Stimulated activated CD8-positive, alpha-beta memory T cell treated with anti-CD3 and anti-CD28 coated beads, Interleukin-4, amount 100 ng/mL, for 4 hours (primary cell): ENCODE results near the gene VARS2.
"Not testable (repeated sequence)": the region's sequence is repeated elsewhere in the genome, so short reads cannot be mapped to it uniquely, and the experiment has no call there.

ENCODE experiments used
- DNase-seq, 2 donors: peaks; one replicate each; pipeline ENCODE4 v3.0.0-alpha.2; 2020; ENCODE audit warnings: low read depth in 2 of 2, low spot score in 1 of 2

Gene VARS2

GRCh38 chr6:30960907-30961673, 47.1 kb downstream of the VARS2 start:
- DNase-seq, result no peak

DNA sequence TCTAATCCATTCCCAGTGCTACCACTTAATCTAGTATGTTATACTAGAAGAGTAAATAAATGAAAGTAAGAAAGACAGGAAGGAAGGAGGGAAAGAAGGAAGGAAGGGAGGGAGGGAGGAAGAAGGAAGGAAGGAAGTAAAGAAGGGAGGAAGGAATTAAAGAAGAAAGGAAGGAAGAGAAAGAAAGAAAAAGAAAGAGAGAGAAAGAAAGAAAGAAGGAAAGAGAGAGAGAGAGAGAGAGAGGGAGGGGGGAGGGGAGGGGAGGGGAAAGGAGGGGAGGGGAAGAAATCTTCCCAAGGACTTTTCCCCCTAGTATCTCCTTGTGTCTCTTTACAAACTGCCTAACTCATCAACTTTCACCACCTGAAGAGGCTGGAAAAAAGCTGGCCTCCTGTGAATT, 48.7 kb downstream of the VARS2 start:
- no peak for DNase-seq

DNA sequence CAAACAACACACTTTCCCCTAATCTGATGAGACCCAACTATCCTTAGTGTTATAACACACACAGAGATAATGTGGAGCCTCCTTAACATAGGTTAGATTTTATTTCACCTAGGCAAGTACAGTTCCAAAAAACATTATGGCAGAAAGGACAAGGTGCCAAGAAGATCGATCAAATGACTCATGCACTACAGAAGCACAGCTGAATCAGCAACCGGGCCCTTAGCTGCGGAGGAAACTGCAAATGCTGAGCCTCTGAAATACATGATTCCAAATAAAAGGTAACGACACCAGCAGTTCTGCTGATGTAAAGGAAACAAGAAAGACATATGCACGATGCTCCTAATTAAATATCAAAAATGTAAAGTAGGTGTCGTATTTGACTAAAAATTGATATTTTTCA, 49.6 kb downstream of the VARS2 start:
- no peak for DNase-seq

- DNase-seq, result no peak
Observed at GRCh38 chr6:30964075-30964474, 50.0 kb downstream of the VARS2 start.

DNA sequence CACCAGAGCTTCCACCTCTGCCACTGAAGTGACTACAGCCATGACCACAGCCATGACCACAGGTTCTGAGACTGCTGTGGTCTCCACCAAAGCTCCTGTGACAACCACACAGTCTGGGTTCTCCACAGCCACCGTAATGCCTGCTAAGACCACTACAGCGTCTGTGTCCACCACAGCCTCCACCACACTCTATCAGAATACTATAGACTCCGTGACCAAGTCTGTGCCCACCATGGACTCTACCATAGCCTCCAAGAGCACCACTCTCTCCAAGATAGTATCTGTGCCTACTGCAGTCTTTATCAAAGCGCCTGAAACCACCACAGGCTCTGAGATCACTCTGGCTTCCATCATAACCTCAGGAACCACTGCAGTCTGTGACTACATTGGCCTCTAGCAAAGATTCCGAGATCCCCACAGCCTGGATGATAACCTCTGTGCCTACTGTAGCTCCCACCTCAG, 51.1 kb downstream of the VARS2 start:
- no peak for DNase-seq

- DNase-seq, result no peak
Observed at GRCh38 chr6:30966154-30966553, 52.1 kb downstream of the VARS2 start.

DNA sequence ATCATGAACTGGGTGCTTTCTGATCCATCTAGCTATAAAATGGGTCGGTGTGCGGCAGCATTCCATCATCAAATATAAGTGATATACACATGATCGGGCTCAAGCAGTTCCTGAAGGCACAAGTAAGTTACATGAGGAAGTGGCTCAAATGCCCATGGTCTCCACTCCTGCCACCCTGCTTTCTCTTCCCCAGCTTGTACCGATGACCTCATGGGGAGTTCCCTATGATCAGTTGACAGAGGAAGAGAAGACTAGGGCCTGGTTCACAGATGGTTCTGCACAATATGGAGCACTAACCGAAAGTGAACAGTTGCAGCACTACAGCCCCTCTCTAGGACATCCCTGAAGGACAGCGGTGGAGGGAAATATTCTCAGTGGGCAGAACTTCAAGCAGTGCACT, 55.1 kb downstream of the VARS2 start:
- DNase-seq, result not testable (repeated sequence)

DNA sequence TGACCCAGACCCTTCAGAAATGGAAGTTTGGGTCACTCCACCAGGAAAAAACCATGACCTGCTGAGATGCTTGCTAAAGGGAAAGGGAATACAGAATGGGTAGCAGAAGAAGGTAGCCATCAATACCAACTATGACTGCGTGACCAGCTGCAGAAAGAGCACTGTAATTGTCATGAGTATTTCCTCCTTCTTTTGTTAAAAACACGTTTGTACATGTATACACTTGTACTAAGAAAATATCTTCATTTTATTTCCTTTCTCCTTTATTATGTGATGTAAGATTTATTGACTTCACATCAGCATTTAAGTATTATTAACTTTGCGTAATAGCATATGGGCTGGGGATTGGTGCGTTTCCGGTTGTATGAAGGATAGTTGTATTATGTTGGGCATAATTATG, 56.9 kb downstream of the VARS2 start:
- DNase-seq, result no peak

DNA sequence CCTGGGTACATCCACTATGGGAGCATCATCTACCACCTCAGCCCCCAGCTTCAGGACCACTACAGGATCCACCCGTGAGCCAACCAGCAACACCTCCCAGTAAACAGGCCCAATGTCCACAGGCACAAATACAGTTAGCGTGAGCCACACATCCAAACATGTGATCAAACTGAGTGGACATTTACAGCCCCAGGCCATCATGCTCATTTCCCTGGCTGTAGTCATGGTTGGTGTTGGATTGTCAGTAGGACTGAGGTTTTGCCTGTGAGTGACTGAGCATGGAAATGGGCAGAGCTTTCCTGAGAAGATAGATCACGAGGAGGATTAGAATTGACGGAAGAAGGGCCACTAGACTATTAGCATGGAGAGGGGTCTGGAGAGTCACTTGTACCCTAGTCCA, 58.8 kb downstream of the VARS2 start:
- DNase-seq, result no peak

DNA sequence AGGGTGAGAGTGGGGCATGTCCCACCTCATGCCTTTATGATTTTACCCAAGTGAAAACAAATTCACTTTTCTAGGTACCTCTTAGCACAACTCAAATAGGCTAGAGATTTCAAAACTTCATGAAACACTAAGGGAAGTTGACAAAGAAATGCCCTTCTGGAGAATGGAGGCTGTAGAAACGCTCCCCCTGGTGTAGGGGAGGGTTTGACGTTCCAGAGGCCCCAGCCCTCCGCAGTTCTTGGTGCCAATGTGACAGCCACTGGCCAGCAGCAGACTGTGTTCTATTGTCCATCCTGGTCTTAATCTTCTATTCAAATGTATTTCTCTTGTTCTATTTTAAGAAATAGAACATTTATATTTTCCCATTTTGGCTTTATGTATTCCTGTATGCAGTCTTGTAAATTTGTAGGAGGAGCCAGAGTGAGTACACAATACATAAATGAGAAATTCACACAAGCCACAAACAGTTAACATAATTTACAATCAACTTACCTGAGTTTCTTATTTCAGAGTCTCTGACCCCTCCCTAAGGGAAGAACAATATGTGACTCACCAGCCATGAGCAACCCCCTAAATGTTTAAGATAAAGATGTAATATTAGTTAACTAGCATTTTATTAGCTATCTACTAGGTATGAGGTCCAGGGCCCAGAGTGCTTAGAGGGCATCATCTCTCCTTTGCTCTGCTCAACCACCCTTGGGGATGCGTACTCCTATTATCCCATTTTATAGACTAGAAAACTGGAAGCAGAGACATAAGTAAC, 60.6 kb downstream of the VARS2 start:
- no peak for DNase-seq
